GM12878 (cell line): ENCODE results near the gene TEC. TPM values are rescaled to one million over a fixed set of nuclear protein-coding genes. Genes with fewer than 3 reads are reported as not detected.

Experiments
- ATAC-seq: fragments of 200-7000 bp; cut with Tn5 transposase; 3 replicates; pipeline ENCODE4 v1.9.1; 2020; ENCODE audit warnings: mild to moderate bottlenecking, moderate library complexity
- BruUV-seq: library from RNA; stranded (reverse); fragments of 400-500 nt; replicated peaks from 2 replicates; lab custom pipeline; 2021; lab: Mats Ljungman, UMichigan
- CTCF ChIA-PET: fragments of 300-600 bp; sonication (Branson Sonifier 250); formaldehyde crosslinking; extraction: SDS; loops from one replicate; lab custom pipeline; 2021; ENCODE audit warnings: inconsistent platforms; lab: Yijun Ruan, JAX
- POLR2A ChIA-PET: fragments of 350-600 bp; formaldehyde crosslinking; extraction: SDS; loops from one replicate; lab custom pipeline; 2021; ENCODE audit warnings: inconsistent platforms; lab: Charles Lee
- RAD21 ChIA-PET: fragments of 300-600 bp; sonication (Branson Sonifier 250); formaldehyde crosslinking; loops from one replicate; lab custom pipeline; 2023; ENCODE audit warnings: antibody characterized with exemption; ENCODE audit not compliant: unreplicated experiment; lab: Charles Lee
- SMC1A ChIA-PET: fragments of 300-600 bp; sonication (Branson Sonifier 250); formaldehyde crosslinking; loops from one replicate; lab custom pipeline; 2023; ENCODE audit not compliant: unreplicated experiment, uncharacterized antibody; lab: Charles Lee
- DNase-seq: peaks from one replicate; pipeline ENCODE4 v3.0.0-alpha.2; 2011; ENCODE audit warnings: low read depth, low spot score
- FAIRE-seq: peaks from 3 replicates; lab custom pipeline; 2011; peaks lifted over from hg19 to GRCh38; lab: Jason Lieb, UNC
- H2AFZ ChIP-seq: 2 replicates; pipeline ENCODE4 v1.6.0; 2011; ENCODE audit warnings: low read depth, low read length, control low read depth; ENCODE audit not compliant: control insufficient read depth
- H3K27ac ChIP-seq: 2 replicates; pipeline ENCODE4 v1.5.1; 2011; ENCODE audit warnings: control low read depth; ENCODE audit not compliant: control insufficient read depth, insufficient read depth
- H3K27me3 ChIP-seq, 2 experiments: replicated peaks in 1 of 2; 2 replicates each; pipeline versions ENCODE4 v1.6.0 to v1.6.1; 2011; ENCODE audit warnings: low read length in 1 of 2; ENCODE audit not compliant: control insufficient read depth in 2 of 2, insufficient read depth in 2 of 2
- H3K36me3 ChIP-seq, 2 experiments: 2 replicates each; pipeline ENCODE4 v1.5.1; 2011; ENCODE audit warnings: low read length in 1 of 2; ENCODE audit not compliant: control insufficient read depth in 2 of 2, insufficient read depth in 2 of 2
- H3K4me1 ChIP-seq: 2 replicates; pipeline ENCODE4 v1.6.1; 2011; ENCODE audit warnings: mild to moderate bottlenecking, low read length, moderate library complexity, mixed read lengths; ENCODE audit not compliant: control insufficient read depth, insufficient read depth
- H3K4me2 ChIP-seq: 2 replicates; pipeline ENCODE4 v1.6.0; 2011; ENCODE audit warnings: control low read depth; ENCODE audit not compliant: control insufficient read depth, insufficient read depth
- H3K4me3 ChIP-seq: fragments of 200-600 bp; sonication (generic); 2 replicates; pipeline ENCODE4 v1.5.1; 2016
- H3K79me2 ChIP-seq: 2 replicates; pipeline ENCODE4 v1.6.0; 2011; ENCODE audit warnings: low read length; ENCODE audit not compliant: control insufficient read depth, insufficient read depth
- H3K9ac ChIP-seq: 2 replicates; pipeline ENCODE4 v1.8.0; 2011; ENCODE audit warnings: low read length, control low read depth, mixed read lengths; ENCODE audit not compliant: control insufficient read depth, insufficient read depth
- H3K9me3 ChIP-seq: replicated peaks from 3 replicates; pipeline ENCODE4 v1.5.1; 2011; ENCODE audit warnings: mild to moderate bottlenecking, low read length; ENCODE audit not compliant: control insufficient read depth, insufficient read depth
- H4K20me1 ChIP-seq: 2 replicates; pipeline ENCODE4 v1.6.0; 2011; ENCODE audit not compliant: control insufficient read depth, insufficient read depth
- DPF2 ChIP-seq: fragments of 450-650 bp; IDR thresholded peaks from 2 replicates; pipeline ENCODE4 v1.6.1; 2017; ENCODE audit warnings: mild to moderate bottlenecking
- IKZF2 ChIP-seq, 2 experiments: fragments of 450-650 bp; IDR thresholded peaks; 2 replicates each; pipeline ENCODE4 v1.6.1; 2017; ENCODE audit warnings: mild to moderate bottlenecking in 2 of 2, moderate library complexity in 2 of 2
- KDM1A ChIP-seq: fragments of 200-600 bp; sonication (generic); IDR thresholded peaks from 2 replicates; pipeline ENCODE4 v1.6.1; 2016; ENCODE audit warnings: borderline replicate concordance
- MEF2A ChIP-seq: IDR thresholded peaks from 2 replicates; pipeline ENCODE4 v1.6.1; 2011; ENCODE audit warnings: low read depth, mild to moderate bottlenecking, low read length, moderate library complexity; ENCODE audit not compliant: insufficient read depth
- MYB ChIP-seq: fragments of 150-350 bp; IDR thresholded peaks from 2 replicates; pipeline ENCODE4 v1.6.1; 2014; ENCODE audit warnings: mild to moderate bottlenecking, low read depth, low read length, borderline replicate concordance
- NFYA ChIP-seq: IDR thresholded peaks from 2 replicates; pipeline ENCODE4 v1.6.1; 2011; ENCODE audit warnings: low read depth, mild to moderate bottlenecking, low read length, improper control_type of control experiment, borderline replicate concordance
- POLR2AphosphoS2 ChIP-seq: IDR thresholded peaks from 2 replicates; pipeline ENCODE4 v1.6.1; 2011; ENCODE audit warnings: low read depth, mild to moderate bottlenecking, low read length, improper control_type of control experiment, moderate library complexity
- RCOR1 ChIP-seq: conservative IDR thresholded peaks from 2 replicates; pipeline ENCODE4 v1.6.1; 2012; ENCODE audit warnings: low read depth, low read length, improper control_type of control experiment
- RELA ChIP-seq: fragments of 450-650 bp; IDR thresholded peaks from 2 replicates; pipeline ENCODE4 v1.8.0; 2014; ENCODE audit warnings: borderline replicate concordance; ENCODE audit not compliant: partially characterized antibody
- SMAD5 ChIP-seq: IDR thresholded peaks from 2 replicates; pipeline ENCODE4 v1.6.1; 2016; ENCODE audit warnings: antibody characterized with exemption, low read depth
- WGBS: methylation state at CpG from one replicate; pipeline ENCODE4 v1.1.6; 2016; ENCODE audit warnings: low lambda C conversion rate; ENCODE audit not compliant: insufficient replicate concordance, insufficient coverage; ENCODE audit errors: missing lambda C conversion rate; 5-methylcytosine and 5-hydroxymethylcytosine counted together
- in situ Hi-C: fragments of 300-500 bp; cut with MboI; formaldehyde crosslinking; loops from 9 replicates; pipeline ENCODE4 v1.14.3; 2018; ENCODE audit warnings: mixed read lengths
- intact Hi-C: fragments of 100-400 bp; cut with micrococcal nuclease; formaldehyde crosslinking; loops from one replicate; pipeline ENCODE4 v1.14.2; 2022; ENCODE audit not compliant: unreplicated experiment
- polyA plus RNA-seq, 11 experiments: library from polyadenylated mRNA; depleted of rRNA in 4 of 11; unstranded in 6 of 11; stranded (reverse) in 5 of 11; fragments of >200 nt; fragmentation: Nextera tagmentation in 4 of 11; fragmentation: Illumina TruSeq in 1 of 11; extraction: Ambion mirVana in 4 of 11; extraction: Trizol in 1 of 11; gene quantifications; 1 replicate in 1 of 11; 2 replicates in 10 of 11; pipeline versions ENCODE4 v1.2.1 to v1.2.3, GENCODE V29; 2011 to 2016; ENCODE audit warnings: inconsistent platforms in 2 of 11, missing spikeins in 2 of 11, low read depth in 1 of 11
- total RNA-seq, 4 experiments: library from RNA; depleted of rRNA in 3 of 4; stranded (reverse); fragments of >200 nt in 3 of 4; fragmentation: Illumina TruSeq in 1 of 4; extraction: Trizol in 1 of 4; gene quantifications; 2 replicates each; pipeline versions ENCODE4 v1.2.1 to v1.2.3, GENCODE V29; 2013 to 2021
- TF ChIP-seq, protein P1 (sequence below): fragments of 450-650 bp; IDR thresholded peaks from 2 replicates; pipeline ENCODE4 v1.6.1; 2017; ENCODE audit warnings: borderline replicate concordance

TEC gene
- total and polyA plus RNA-seq, 10 of the 15 experiments (the other 5 are each of a cell fraction or from before 2014, with no cell fraction given), result 7.4 to 27.2 (median 17.1) TPM

DNA sequence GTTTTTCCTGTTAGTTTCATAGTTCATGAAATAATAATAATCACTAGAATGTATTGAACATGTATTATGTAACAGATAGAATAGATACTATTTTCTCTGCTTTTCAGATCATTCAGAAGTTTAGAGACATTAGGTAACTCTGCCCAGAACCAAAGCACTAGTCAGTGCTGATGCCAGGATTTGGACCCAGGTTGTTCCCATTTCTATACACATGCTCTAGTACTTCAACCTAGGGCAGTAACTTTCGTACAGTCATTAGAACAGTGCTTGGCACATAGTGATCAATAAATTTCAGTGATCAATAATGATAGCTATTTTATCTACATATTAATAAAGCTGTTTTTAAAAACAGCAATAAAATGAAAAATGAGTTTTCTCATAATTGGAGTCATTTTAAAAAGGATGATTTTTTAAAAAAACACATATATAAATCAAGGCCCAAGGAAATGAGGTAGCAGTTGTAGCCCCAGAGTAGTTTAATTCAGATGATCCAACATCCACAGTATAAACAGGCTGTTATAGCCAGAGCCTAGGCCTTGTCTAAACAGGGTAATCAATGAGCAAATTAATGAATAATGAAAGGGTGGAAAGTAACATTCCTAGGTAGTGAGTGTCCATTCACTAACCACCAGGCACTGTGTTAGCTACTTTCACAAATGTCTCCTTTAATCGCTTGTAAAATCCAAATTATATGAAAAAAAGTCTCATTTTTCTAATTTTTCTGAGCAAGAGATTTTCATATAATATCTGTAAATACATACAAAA is 161.1 kb downstream of the TEC start:
- no peaks in the 10 kb centered on the region for H4K20me1 ChIP-seq
- BruUV-seq, result no TSS peak
- TF ChIP-seq RELA (no peak), NFYA (no peak), MEF2A (no peak), KDM1A (no peak), RCOR1 (no peak), SMAD5 (no peak), DPF2 (no peak), POLR2AphosphoS2 (no peak), IKZF2 (IDR thresholded peaks at IDR 0.05) (no peak), MYB (no peak)
- TF ChIP-seq, protein P1, sequence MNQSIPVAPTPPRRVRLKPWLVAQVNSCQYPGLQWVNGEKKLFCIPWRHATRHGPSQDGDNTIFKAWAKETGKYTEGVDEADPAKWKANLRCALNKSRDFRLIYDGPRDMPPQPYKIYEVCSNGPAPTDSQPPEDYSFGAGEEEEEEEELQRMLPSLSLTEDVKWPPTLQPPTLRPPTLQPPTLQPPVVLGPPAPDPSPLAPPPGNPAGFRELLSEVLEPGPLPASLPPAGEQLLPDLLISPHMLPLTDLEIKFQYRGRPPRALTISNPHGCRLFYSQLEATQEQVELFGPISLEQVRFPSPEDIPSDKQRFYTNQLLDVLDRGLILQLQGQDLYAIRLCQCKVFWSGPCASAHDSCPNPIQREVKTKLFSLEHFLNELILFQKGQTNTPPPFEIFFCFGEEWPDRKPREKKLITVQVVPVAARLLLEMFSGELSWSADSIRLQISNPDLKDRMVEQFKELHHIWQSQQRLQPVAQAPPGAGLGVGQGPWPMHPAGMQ, result no peak
- TF ChIP-seq, all 136 proteins: peak for 0
- intact Hi-C loops, result loop anchor here (5.0 kb wide), 1 partner anchor 106 kb away; no protein-coding TSS in a partner anchor
- Histone ChIP-seq H3K27me3 (no peaks in the 10 kb centered on the region), H2AFZ (no peak overlapping the region), H3K79me2 (no peaks in the 10 kb centered on the region), H3K4me1 (no peaks in the 10 kb centered on the region), H3K36me3 (no peaks in the 10 kb centered on the region), H3K9me3 (no peaks in the 10 kb centered on the region), H3K27ac (no peak overlapping the region), H3K9ac (no peak overlapping the region), H3K4me2 (no peak overlapping the region), H3K4me3 (no peak overlapping the region)
- 91% methylated on average over 2 of the region's 2 CpGs for WGBS
- ATAC-seq, result no peak
- FAIRE-seq, result no peak
- ChIA-PET RAD21 (interaction anchor here (0.8 to 1.5 kb wide), 7 partner anchors 9 to 187 kb away, joined by 3 to 5 read pairs (median 3); no protein-coding TSS in a partner anchor), CTCF (interaction anchor here (0.6 to 4.3 kb wide), 26 partner anchors 9 to 198 kb away, joined by 3 to 28 read pairs (median 5); no protein-coding TSS in a partner anchor), SMC1A (interaction anchor here (0.6 to 2.4 kb wide), 13 partner anchors 10 to 167 kb away, joined by 3 to 21 read pairs (median 4); no protein-coding TSS in a partner anchor), POLR2A (no interaction called here)
- in situ Hi-C loops, result no loop called here
- no peak for DNase-seq
